KOPT-K1 (cell line): ENCODE measurements around the gene PHC3.
"Not testable (repeated sequence)": the region's sequence is repeated elsewhere in the genome, so short reads cannot be mapped to it uniquely, and the experiment has no call there.

Source experiments
- H3K27ac ChIP-seq: fragments of 200-600 bp; sonication (generic); 2 replicates; pipeline ENCODE4 v1.5.1; 2016; ENCODE audit warnings: antibody characterized with exemption, mild to moderate bottlenecking, low read depth, low read length; ENCODE audit not compliant: poor library complexity, severe bottlenecking
- H3K36me3 ChIP-seq: fragments of 200-600 bp; sonication (generic); 2 replicates; pipeline ENCODE4 v1.5.1; 2017; ENCODE audit warnings: antibody characterized with exemption, mild to moderate bottlenecking, low read length, moderate library complexity; ENCODE audit not compliant: insufficient read depth
- H3K9me3 ChIP-seq: fragments of 200-600 bp; sonication (generic); 2 replicates; pipeline ENCODE4 v1.5.1; 2017; ENCODE audit warnings: antibody characterized with exemption, low read length, mild to moderate bottlenecking; ENCODE audit not compliant: insufficient read depth, poor library complexity, severe bottlenecking

Gene PHC3

DNA sequence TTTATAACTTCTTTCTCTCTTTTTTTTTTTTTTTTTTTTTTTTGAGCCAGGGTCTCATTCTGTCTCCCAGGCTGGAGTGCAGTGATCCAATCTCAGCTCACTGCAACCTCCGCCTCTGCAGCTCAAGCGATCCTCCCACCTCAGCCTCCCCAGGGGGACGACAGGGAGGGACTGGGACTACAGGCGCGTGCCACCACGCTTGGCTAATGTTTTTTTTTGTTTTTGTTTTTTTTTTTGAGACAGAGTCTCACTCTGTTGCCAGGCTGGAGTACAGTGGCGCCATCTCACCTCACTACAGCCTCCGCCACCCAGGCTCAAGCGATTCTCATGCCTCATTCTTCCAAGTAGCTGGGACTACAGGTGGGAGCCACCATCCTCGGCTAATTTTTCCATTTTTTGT lies 23.0 kb upstream of the PHC3 start:
- no peaks in the 10 kb centered on the region for H3K9me3 ChIP-seq
- H3K27ac ChIP-seq: no peak overlapping the region
- no peaks in the 10 kb centered on the region for H3K36me3 ChIP-seq

- H3K9me3 ChIP-seq: no peaks in the 10 kb centered on the region
- H3K27ac ChIP-seq: no peak overlapping the region
- H3K36me3 ChIP-seq: no peaks in the 10 kb centered on the region
These were observed 22.5 kb upstream of the PHC3 start for GRCh38 chr3:170204023-170204472.

GRCh38 chr3:170203457-170203856 lies 21.9 kb upstream of the PHC3 start:
- no peak overlapping the region for H3K27ac ChIP-seq

DNA sequence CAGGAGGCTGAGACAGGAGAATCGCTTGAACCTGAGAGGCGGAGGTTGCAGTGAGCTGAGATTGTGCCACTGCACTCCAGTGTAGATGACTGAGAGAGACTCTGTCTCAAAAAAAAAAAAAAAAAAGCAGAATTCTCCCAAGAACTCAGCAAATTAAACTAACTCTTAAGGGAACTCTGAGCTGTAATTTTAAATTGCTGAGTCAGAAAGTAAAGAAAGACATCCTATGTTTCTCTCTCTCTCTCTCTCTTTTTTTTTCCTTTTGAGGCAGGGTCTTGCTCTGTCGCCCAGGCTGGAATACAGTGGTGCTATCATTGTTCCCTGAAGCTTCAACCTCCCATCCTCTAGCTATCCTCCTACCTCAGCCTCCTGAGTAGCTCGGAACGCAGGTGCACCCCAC lies 20.0 kb upstream of the PHC3 start:
- Histone ChIP-seq H3K9me3 (no peaks in the 10 kb centered on the region), H3K36me3 (no peaks in the 10 kb centered on the region), H3K27ac (no peak overlapping the region)

More at GRCh38 chr3:170203457-170203856, 21.9 kb upstream of the PHC3 start:
- Histone ChIP-seq H3K36me3 (no peaks in the 10 kb centered on the region), H3K9me3 (no peaks in the 10 kb centered on the region)

DNA sequence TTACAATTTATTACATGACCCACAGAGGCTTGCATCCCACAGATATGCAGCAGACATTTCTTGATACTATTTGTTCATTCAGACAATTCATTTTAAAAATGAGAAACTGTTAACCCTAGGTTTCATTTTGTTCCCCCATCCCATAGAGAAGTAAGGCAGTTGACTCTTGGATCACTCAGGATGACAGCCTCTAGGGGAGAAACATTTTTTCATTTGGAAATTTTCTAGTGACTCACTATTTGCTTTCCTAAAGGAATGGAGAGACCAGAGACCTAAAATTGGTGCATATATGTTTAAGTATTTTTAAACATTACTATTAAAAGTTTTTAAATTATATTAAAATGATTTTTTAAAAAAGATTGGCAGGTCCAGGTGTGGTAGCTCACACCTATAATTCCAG lies 19.5 kb upstream of the PHC3 start:
- H3K9me3 ChIP-seq: no peaks in the 10 kb centered on the region
- no peaks in the 10 kb centered on the region for H3K36me3 ChIP-seq
- no peak overlapping the region for H3K27ac ChIP-seq

- Histone ChIP-seq H3K36me3 (no peaks in the 10 kb centered on the region), H3K9me3 (no peaks in the 10 kb centered on the region), H3K27ac (no peak overlapping the region)
These were observed 15.3 kb upstream of the PHC3 start for GRCh38 chr3:170196833-170197232.

DNA sequence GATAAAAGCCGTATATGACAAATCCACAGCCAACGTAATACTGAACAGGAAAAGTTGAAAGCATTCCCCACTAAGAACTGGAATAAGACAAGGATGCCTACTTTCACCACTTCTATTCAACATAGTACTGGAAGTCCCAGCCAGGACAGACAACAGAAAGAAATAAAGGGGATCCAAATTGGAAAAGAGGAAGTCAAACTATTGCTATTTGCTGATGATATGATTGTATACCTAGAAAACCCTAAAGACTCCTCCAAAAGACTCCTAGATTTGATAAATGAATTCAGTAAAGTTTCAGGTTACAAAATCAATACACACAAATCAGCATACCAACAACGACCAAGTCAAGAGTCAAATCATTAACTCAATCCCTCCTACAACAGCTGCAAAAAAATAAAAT lies 14.2 kb upstream of the PHC3 start:
- not testable (repeated sequence) for H3K9me3 ChIP-seq, H3K36me3 ChIP-seq, H3K27ac ChIP-seq

- H3K27ac ChIP-seq: no peak overlapping the region
- H3K9me3 ChIP-seq: no peaks in the 10 kb centered on the region
- H3K36me3 ChIP-seq: no peaks in the 10 kb centered on the region
These were observed 8.1 kb upstream of the PHC3 start for GRCh38 chr3:170189398-170190256.

DNA sequence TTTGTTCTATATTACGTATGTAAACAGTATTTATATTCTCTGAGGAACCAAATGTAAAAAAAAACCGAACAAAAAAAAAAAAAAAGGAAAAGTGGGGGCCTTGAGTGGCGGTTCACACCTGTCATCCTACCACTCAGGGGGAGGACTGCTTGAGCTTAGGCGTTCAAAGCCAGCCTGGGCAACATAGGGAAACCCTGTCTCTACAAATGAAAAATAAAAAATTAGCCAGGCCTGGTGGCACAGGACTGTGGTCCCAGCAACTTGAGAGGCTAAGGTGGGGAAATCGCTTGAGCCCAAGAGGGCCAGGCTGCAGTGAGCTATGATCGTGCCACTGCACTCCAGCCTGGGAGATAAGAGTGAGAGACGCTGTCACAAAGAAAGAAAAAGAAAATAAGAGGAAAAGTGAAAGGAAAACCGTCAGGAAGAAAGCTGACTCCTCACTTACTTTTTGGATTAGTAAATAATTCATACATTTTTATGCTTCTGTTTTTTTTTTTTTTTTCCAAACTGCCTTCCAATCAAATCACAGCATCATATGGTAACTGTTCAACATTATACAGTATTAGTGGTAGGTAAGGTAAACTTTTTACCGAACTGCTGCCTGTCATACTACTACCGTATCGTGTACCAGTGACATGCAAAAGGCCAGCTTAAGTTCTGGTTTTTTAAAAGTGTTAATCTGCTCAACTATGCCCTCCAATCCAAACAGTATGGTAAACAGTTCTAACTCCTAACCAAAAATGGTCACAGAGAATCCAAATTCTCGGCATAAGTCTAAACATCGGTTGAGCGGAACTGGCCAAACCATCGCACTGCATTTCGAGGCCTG lies 1.2 kb downstream of the PHC3 start:
- Histone ChIP-seq H3K27ac (peak overlapping the region; percentile 92), H3K36me3 (peaks cover 33% of the 10 kb centered on the region), H3K9me3 (no peaks in the 10 kb centered on the region)

- Histone ChIP-seq H3K27ac (peak overlapping the region; percentile 92), H3K36me3 (peaks cover 42% of the 10 kb centered on the region), H3K9me3 (no peaks in the 10 kb centered on the region)
These were observed 2.1 kb downstream of the PHC3 start for GRCh38 chr3:170179432-170179831.

DNA sequence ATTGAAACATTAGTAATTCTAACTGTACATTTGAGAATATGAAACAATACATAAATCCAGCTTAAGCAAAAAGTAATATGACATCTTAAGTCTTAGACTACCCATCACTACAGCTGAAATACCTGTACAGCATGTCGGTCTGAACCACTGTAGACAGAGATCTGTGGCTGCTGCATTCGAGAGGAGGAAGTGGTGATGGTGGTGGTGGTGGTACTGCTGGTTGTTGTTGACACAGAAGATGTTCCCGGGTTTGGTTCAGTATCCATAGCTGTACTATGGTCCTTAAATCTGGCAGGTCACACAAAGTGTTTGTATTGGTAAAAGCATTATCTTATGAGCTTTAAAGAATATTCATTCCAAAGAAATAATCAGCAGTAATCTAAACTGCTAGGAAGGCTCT lies 2.9 kb downstream of the PHC3 start:
- no peak overlapping the region for H3K27ac ChIP-seq
- peaks cover 49% of the 10 kb centered on the region for H3K36me3 ChIP-seq

GRCh38 chr3:170171563-170171962 lies 10.0 kb downstream of the PHC3 start:
- H3K27ac ChIP-seq: no peak overlapping the region

More for the DNA sequence above, 2.9 kb downstream of the PHC3 start:
- no peaks in the 10 kb centered on the region for H3K9me3 ChIP-seq

GRCh38 chr3:170164717-170165116 lies 16.8 kb downstream of the PHC3 start:
- Histone ChIP-seq H3K9me3 (no peaks in the 10 kb centered on the region), H3K36me3 (peaks cover 97% of the 10 kb centered on the region)

More at GRCh38 chr3:170171563-170171962, 10.0 kb downstream of the PHC3 start:
- Histone ChIP-seq H3K36me3 (peaks cover 99% of the 10 kb centered on the region), H3K9me3 (no peaks in the 10 kb centered on the region)

DNA sequence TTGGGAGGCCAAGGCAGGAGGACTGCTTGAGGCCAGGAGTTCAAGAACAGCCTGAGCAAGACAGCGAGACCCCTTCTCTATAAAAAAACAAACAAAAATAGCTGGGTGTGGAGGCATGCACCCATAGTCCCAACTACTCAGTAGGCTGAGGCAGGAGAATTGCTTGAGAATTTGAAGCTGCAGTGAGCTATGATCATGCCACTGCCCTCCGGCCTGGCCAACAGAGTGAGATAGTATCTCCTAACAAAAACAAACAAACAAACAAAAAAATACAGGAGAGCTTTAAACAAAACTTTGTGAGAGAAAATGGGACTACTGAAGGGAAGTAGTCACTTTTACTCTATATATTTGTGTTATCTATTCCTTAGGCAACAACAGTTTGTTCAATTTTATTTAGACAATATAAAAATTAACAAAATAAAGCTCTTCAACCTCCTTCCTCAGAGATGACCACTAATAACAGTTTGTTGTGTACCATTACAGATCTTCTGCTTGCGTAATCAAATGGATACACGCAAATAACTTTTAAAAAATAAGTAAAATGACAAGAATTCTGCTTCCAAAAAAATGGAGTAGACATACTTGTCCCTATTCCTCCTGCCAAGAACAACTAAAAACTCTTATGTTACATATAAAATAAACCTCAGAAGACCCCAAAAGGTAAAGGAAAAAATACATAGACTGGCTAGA lies 17.4 kb downstream of the PHC3 start:
- H3K36me3 ChIP-seq: peaks cover 97% of the 10 kb centered on the region
- H3K9me3 ChIP-seq: no peaks in the 10 kb centered on the region
- no peak overlapping the region for H3K27ac ChIP-seq

More at GRCh38 chr3:170164717-170165116, 16.8 kb downstream of the PHC3 start:
- no peak overlapping the region for H3K27ac ChIP-seq

DNA sequence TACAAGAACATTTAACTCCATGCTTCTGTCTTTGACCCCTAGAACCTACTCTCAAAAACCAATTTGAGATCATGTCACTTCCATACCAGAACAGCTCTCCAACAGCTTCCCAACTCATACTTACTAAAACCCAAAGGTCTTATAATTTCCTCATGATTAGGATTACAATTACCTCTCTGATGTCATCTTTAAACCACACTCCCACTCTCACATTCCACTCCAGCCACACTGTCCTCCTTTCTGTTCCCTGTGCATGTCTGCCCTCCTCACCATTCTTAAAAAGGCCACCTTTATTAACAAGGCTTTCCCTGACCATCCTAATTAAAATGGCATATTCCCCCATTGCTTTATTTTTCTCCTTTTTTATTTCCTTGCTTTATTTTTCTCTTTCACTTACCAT lies 18.9 kb downstream of the PHC3 start:
- H3K9me3 ChIP-seq: no peaks in the 10 kb centered on the region
- no peak overlapping the region for H3K27ac ChIP-seq
- H3K36me3 ChIP-seq: peaks cover 95% of the 10 kb centered on the region
